GM23338 (cell line): ENCODE data around the gene P2RX7.

Experiments
- CTCF ChIP-seq, 2 experiments: fragments of 200-600 bp in 1 of 2; sonication (generic) in 1 of 2; conservative IDR thresholded peaks; 2 replicates each; pipeline versions ENCODE4 v1.5.1 to v1.6.1; 2016 to 2017; ENCODE audit warnings: antibody characterized with exemption in 2 of 2, low read depth in 2 of 2, mild to moderate bottlenecking in 2 of 2, moderate library complexity in 1 of 2
- EZH2 ChIP-seq: fragments of 200-600 bp; sonication (generic); IDR thresholded peaks from one replicate; pipeline ENCODE4 v1.8.0; 2017; ENCODE audit warnings: antibody characterized with exemption, mild to moderate bottlenecking, low read depth; ENCODE audit not compliant: unreplicated experiment
- POLR2AphosphoS5 ChIP-seq: IDR thresholded peaks from 2 replicates; pipeline ENCODE4 v1.6.1; 2016; ENCODE audit warnings: antibody characterized with exemption, low read depth
- REST ChIP-seq: IDR thresholded peaks from one replicate; pipeline ENCODE4 v1.6.1; 2018; ENCODE audit warnings: antibody characterized with exemption; ENCODE audit not compliant: unreplicated experiment
- TF ChIP-seq, protein P1 (sequence below): fragments of 250-450 bp; sonication (Bioruptor Pico); IDR thresholded peaks from 2 replicates; pipeline ENCODE4 v1.5.0; 2020; ENCODE audit warnings: mild to moderate bottlenecking, moderate library complexity

- TF ChIP-seq CTCF (conservative IDR thresholded peaks at IDR 0.05; ENCODE audit: low read depth in 2 of 2) (no peak), EZH2 (no peak), POLR2AphosphoS5 (no peak), REST (no peak)
- TF ChIP-seq, protein P1, sequence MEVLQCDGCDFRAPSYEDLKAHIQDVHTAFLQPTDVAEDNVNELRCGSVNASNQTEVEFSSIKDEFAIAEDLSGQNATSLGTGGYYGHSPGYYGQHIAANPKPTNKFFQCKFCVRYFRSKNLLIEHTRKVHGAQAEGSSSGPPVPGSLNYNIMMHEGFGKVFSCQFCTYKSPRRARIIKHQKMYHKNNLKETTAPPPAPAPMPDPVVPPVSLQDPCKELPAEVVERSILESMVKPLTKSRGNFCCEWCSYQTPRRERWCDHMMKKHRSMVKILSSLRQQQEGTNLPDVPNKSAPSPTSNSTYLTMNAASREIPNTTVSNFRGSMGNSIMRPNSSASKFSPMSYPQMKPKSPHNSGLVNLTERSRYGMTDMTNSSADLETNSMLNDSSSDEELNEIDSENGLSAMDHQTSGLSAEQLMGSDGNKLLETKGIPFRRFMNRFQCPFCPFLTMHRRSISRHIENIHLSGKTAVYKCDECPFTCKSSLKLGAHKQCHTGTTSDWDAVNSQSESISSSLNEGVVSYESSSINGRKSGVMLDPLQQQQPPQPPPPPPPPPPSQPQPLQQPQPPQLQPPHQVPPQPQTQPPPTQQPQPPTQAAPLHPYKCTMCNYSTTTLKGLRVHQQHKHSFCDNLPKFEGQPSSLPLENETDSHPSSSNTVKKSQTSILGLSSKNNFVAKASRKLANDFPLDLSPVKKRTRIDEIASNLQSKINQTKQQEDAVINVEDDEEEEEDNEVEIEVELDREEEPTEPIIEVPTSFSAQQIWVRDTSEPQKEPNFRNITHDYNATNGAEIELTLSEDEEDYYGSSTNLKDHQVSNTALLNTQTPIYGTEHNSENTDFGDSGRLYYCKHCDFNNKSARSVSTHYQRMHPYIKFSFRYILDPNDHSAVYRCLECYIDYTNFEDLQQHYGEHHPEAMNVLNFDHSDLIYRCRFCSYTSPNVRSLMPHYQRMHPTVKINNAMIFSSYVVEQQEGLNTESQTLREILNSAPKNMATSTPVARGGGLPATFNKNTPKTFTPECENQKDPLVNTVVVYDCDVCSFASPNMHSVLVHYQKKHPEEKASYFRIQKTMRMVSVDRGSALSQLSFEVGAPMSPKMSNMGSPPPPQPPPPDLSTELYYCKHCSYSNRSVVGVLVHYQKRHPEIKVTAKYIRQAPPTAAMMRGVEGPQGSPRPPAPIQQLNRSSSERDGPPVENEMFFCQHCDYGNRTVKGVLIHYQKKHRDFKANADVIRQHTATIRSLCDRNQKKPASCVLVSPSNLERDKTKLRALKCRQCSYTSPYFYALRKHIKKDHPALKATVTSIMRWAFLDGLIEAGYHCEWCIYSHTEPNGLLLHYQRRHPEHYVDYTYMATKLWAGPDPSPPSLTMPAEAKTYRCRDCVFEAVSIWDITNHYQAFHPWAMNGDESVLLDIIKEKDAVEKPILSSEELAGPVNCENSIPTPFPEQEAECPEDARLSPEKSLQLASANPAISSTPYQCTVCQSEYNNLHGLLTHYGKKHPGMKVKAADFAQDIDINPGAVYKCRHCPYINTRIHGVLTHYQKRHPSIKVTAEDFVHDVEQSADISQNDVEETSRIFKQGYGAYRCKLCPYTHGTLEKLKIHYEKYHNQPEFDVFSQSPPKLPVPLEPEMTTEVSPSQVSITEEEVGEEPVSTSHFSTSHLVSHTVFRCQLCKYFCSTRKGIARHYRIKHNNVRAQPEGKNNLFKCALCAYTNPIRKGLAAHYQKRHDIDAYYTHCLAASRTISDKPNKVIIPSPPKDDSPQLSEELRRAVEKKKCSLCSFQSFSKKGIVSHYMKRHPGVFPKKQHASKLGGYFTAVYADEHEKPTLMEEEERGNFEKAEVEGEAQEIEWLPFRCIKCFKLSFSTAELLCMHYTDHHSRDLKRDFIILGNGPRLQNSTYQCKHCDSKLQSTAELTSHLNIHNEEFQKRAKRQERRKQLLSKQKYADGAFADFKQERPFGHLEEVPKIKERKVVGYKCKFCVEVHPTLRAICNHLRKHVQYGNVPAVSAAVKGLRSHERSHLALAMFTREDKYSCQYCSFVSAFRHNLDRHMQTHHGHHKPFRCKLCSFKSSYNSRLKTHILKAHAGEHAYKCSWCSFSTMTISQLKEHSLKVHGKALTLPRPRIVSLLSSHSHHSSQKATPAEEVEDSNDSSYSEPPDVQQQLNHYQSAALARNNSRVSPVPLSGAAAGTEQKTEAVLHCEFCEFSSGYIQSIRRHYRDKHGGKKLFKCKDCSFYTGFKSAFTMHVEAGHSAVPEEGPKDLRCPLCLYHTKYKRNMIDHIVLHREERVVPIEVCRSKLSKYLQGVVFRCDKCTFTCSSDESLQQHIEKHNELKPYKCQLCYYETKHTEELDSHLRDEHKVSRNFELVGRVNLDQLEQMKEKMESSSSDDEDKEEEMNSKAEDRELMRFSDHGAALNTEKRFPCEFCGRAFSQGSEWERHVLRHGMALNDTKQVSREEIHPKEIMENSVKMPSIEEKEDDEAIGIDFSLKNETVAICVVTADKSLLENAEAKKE (CRISPR knock-in tag): no peak
Measured at GRCh38 chr12:121127501-121127900, 5.2 kb upstream of the P2RX7 start.
